GM21381 (cell line): ENCODE results near the gene SMIM36.
"Not testable (repeated sequence)": the region's sequence is repeated elsewhere in the genome, so short reads cannot be mapped to it uniquely, and the experiment has no call there.

ENCODE experiments used
- ATAC-seq: cut with Tn5 transposase; IDR thresholded peaks from one replicate; pipeline ENCODE4 v1.9.1; 2021; ENCODE audit warnings: mild to moderate bottlenecking, moderate library complexity; ENCODE audit not compliant: unreplicated experiment

The SMIM36 gene

DNA sequence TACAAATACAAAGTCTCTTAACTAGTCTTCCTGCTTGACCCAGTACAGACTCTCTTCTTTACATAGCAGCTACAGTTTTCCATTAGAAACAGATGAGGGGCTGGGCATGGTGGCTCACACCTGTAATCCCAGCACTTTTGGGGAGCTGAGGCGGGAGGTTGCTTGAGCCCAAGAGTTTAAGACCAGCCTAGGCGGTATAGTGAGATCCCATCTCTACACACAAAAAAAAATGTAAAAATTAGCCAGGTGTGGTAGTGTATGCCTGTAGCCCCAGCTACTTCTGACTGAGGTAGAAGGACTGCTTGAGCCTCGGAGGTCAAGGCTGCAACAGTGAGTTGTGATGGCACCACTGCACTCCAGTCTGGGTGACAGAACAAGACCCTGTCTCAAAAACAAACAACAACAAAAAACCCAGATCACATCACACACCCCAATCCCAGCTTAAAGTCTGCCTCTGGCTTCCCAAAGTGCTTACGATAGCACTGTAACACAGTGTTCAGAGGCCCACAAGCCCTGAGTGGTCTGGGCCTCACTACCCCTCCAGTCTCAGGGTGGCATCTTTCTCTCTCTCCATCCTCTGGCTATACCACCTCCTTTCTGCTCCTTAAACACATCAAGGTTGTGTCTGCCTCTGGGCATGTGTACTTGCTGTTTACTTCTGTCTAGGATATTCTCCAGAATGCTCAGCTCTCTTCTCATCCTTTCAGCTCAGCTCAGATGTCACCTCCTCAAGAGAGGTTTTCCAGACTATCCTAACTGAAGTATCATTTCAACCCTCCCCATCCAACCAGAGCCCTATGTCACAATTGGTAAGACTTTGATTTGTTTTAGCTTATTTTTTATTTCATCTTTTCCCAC is 93.6 kb downstream of the SMIM36 start:
- ATAC-seq, result no peak

DNA sequence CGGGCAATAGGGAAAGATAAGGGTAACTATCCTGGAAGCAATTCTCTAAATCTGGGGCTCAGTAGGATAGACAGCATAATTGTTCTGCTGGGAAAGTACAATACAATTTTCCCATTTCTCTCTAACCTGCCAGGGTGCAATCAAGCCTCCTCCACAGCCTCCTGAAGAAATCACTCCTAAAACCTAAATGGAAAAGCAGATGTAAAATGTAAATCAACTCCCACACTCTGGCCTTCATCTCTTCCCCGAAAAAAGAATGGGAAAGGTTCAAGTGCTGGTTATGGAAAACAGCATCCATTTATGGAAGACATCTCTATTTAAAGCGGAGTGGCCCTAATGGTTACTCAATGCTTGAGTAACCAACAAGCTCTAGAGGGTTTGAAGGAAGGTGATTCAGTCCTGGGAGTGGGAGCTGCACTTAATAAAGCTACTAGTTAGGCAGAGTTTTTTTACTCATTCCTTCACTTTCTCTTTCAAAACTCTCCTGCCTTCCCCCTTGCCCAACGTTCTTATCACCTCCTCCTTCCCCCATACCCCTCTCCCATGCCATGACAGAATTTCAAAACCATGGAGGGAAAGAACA is 94.7 kb downstream of the SMIM36 start:
- ATAC-seq, result no peak

DNA sequence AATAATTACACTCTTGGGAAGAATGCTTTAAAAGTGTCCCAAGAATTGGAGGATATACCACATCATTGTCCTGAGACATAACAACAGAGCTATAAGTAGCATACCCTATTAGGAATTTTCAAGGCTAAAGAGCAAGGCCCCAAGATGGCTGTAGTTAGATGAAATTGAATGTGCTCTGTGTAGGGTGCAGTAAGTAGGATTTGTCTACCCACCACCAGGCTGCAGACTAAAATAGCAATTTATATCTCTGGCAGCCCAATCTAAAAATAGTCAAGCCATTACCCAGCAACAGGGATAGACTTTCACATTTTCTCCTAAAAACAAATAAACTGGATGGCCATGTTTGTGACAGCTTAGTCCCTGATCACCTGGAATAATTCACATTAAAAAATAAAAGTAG is 95.3 kb downstream of the SMIM36 start:
- ATAC-seq, result no peak

DNA sequence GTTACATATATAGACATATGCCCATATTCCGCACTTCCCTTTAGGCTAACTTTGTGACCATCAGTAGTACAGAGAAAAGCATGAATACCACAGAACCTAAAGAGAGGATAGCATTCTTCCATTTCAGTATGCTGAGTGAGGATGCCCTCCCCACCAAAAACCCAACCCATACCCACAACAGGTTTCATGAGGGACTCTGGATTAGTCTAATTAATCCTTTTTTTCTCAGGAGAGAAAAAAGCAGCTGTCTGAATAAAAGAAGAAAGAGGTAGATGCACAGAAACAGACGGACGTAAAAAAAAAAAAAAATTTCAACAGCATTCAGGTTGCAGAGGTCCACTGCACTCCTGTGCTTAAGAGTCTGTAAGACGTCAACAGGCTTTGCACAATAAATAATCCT is 96.3 kb downstream of the SMIM36 start:
- no peak for ATAC-seq

DNA sequence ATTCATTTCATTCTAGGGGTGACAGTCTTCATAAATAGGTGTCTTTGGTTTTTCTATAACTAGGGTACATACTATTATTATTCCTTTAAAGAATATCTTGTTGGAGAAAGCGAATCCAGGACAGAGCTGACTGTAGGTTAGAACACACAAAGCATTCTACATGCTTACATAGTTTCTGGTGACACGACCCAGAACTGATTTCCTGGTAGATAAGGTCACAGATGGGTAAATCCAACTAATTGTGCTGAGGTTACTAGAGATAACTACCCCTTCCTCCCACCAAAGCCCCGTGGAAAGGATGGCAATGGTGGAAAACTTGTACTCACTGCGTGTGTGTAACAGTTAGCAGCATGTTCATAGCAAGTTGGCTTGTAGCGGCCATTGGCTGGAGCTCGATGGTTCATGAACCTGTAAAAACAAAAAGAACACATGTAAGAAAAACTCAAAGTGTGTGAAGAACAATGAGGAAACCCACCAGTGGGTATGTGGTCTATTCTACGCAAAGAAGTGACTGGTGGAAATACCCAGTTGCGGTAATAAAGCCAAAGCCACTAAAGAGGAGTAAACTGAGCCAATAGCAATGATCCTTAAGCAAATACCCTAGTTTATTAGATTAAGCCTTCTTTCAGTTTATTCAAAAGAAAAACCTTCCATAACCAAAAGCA is 97.3 kb downstream of the SMIM36 start:
- no peak for ATAC-seq

DNA sequence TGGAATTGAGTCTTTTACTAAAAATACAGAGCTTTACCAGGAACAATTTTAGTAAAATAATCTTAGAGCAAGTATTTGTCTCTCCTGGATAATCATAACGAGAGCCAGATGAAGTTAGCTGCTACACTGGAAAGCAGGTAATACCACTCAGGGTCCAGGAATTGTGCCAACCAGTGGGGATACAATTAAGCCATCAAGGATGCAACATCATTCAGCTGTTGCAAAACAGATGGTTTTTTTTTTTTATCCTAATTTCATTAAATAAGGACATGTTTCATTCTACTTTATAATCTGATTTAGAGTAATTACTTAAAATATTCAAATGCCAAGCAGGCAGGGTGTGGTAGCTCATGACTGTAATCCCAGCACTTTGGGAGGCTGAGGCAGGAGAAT is 99.8 kb downstream of the SMIM36 start:
- no peak for ATAC-seq

DNA sequence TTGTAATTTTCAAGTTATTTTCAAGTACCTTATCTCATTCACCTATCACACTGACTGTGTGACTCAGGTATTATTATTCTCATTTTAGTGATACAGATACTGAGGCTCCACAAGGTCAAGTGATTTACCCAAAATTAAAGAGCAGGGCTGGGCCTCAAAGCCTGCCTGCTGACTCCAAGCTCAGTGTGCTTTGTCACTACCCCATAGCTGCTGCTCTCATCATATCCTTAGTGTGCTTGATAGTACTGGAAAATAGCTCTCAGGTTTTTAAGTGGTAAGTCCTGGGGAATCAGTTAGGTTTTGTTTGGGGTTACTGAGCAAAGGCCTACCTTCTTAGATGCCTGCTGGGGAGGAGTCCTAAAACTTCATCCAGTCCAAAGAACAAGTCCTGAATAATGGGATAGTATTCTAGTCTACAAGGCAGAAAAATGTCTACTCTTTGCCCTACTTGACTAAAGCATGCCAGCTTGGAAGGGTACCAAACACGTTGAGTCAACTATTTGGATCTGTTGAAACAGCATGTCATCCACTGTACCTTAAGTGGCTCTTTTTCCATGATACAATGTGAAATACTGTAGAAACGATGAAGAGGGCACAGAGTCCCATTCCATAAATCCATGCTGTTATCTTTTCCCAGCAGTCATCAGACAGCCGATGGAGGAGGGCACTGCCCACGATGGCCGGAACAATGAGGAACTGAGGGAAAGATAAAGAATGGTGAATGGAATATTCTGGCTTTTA is 100.4 kb downstream of the SMIM36 start:
- no peak for ATAC-seq

DNA sequence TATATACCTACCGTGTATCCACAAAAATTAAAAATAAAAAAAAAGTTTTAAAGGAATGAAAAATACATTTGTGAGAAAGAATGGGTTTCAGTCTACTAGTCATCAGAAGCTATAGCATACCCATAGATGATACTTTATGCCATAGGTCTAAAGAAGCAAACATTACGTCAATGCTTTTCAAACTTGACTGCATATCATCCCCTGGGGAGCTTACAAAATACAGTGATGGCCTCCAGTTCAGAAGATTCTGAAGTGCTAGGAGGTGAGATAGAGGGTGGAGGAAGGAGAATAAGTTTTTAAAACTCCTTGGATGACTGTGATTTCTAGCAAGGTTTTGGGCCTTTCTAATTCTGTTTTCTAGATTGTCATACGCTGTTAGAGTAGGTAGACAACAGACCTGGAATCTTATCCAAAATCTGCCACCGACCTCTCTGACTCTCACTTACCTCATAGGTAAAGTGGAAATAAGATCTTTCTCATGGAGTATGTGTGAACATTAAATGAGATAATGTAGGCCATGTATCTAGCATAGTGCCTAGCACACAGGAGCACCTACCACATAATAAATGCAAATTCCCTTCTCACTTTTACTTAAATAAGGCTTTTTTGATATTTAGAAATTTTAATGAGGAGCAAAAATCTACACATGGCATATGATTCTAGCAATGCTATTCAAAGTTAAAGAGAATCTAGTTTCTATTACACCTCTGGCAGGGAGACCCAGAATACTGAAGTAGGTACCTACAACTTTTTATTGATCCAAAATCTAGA is 102.0 kb downstream of the SMIM36 start:
- ATAC-seq, result no peak

DNA sequence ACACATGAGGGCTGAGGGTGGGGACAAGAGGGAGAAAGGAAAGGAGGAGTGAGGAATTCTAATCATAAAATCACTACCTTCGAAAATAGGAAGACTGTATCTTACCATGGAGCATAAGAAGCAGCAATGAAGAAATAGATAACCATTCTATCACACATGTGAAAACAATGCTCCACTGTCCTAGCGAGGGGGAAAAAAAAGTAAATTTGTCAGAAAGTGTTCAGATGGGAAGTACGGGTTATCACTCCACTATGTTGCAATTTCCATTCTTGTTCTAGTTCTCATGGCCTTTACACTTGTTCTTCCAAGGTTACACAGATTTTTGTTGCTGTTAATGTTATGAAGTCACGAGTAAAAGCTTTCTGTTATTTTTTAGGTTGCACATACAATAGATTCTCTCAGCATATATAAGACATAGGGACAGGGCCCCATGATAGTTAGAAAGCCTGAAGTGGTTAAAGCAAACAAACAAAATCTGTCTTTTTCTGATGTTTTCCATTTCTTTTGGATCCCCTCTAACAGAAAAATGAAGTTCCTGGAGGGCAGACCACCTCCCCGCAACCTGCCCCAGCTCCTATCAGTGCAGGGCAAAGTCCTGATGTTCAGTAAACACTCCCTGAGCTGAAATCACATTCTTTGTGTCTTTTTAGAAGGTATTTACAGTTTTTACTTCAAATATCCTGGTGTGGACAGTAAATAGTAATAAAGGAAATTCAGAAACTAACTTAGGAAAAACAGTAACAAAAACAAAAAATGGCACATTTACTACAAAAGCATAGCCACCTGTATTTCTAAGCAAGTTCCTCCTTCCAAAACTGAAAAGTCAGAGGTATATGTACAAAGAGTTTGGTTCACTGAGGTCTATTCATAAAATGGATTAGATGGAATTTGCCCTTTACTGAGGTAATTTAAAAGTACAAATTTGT is 103.3 kb downstream of the SMIM36 start:
- no peak for ATAC-seq

DNA sequence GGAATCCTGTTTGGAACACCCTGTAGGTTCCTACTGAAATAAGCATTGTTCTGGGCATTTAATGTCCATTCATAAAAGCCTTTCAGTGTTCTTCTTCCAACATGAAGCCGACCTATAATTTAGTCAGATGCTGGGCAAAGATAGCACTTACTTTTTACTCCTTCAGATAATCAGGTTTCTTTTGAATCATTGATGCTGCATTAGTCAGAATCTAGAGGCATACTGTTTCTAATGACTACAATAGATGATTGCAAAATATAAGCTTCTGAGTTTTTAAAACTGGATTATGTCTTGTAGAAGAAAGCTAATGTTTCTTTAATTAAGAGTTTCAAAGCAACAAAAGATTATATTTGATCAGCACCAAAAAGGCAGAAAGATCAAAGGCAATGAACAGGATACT is 105.7 kb downstream of the SMIM36 start:
- no peak for ATAC-seq

DNA sequence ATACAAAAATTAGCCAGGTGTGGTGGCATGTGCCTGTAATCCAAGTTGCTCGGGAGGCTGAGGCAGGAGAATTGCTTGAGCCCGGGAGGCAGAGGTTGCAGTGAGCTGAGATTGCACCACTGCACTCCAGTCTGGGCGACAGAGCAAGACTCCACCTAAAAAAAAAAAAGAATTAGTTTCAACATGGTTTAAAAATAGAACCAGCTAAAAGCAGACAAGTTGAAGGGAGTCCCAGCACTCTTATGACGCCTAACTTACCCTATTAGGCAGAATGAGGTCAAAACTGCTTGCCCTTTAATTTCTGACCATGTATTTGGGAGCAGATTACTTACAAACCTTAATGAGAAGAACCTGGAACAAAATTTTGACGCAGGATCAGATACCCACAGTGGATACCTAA is 107.1 kb downstream of the SMIM36 start:
- ATAC-seq, result not testable (repeated sequence)

DNA sequence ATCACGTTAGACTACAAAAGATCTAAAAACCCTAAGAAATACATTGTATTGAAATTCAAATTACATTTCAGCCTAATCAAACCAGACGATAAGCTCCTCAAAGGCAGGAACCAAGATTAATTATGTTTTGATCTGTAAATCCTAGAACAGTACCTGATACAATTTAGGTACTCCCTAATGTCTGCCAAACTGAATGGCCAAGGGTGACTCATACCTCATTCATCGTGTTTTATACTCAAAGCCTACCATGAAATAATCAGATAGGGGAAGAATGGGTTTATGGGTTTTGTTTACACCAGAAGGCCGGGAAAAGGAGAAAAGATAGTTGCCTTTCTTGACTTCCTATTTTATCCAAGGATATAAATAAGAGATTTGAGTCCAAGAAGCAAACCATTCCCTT is 108.9 kb downstream of the SMIM36 start:
- no peak for ATAC-seq
